Activated CD4-positive, CD25-positive, alpha-beta regulatory T cell (primary cell): Measurements from ENCODE around the gene DCP1B.

ENCODE experiments used
- DNase-seq, 4 experiments: peaks; one replicate each; lab custom pipeline; 2025; lab: John Stamatoyannopoulos, UW

Gene DCP1B

GRCh38 chr12:2004113-2004929 lies at the start of gene DCP1B:
TSS of gene DCP1B (minus strand) at chr12:2004457. CDS start at chr12:2004431, 26 bp downstream.
- DNase-seq, result peak; percentile 85 to 91 (median 86)

- DNase-seq, result no peak
Observed at GRCh38 chr12:2053691-2054090, 49.4 kb upstream of the DCP1B start.

GRCh38 chr12:2052826-2053678 lies 48.8 kb upstream of the DCP1B start, which contains the start of gene CACNA1C:
TSS of gene CACNA1C (plus strand) at chr12:2052987. CDS start at chr12:2053563, 576 bp downstream.
- DNase-seq, result peak in 1 of 4 experiments; percentile 8

GRCh38 chr12:2051700-2052621 lies 47.7 kb upstream of the DCP1B start:
- DNase-seq, result no peak

GRCh38 chr12:2049604-2050540 lies 45.6 kb upstream of the DCP1B start:
- no peak for DNase-seq

GRCh38 chr12:2047752-2048151 lies 43.5 kb upstream of the DCP1B start:
- DNase-seq, result no peak

GRCh38 chr12:2046957-2047356 lies 42.7 kb upstream of the DCP1B start:
- no peak for DNase-seq

GRCh38 chr12:2044165-2044564 lies 39.9 kb upstream of the DCP1B start:
- DNase-seq, result no peak

- DNase-seq, result no peak
Observed at GRCh38 chr12:2043054-2043453, 38.8 kb upstream of the DCP1B start.

- no peak for DNase-seq
Observed at GRCh38 chr12:2039034-2039433, 34.8 kb upstream of the DCP1B start.

- DNase-seq, result no peak
Observed at GRCh38 chr12:2035431-2036055, 31.3 kb upstream of the DCP1B start.

- DNase-seq, result peak; percentile 76 to 87 (median 81)
Observed at GRCh38 chr12:2034633-2035430, 30.6 kb upstream of the DCP1B start.

GRCh38 chr12:2032506-2032905 lies 28.2 kb upstream of the DCP1B start:
- no peak for DNase-seq

GRCh38 chr12:2029851-2030250 lies 25.6 kb upstream of the DCP1B start:
- no peak for DNase-seq

GRCh38 chr12:2027351-2027750 lies 23.1 kb upstream of the DCP1B start:
- DNase-seq, result no peak

- no peak for DNase-seq
Observed at GRCh38 chr12:2023365-2023764, 19.1 kb upstream of the DCP1B start.

GRCh38 chr12:2020511-2020910 lies 16.3 kb upstream of the DCP1B start:
- DNase-seq, result no peak

GRCh38 chr12:2019126-2019525 lies 14.9 kb upstream of the DCP1B start:
- no peak for DNase-seq

GRCh38 chr12:2018391-2018790 lies 14.1 kb upstream of the DCP1B start:
- DNase-seq, result no peak
